ENCODE results near the gene SLC12A9. TPM values are rescaled to one million over a fixed set of nuclear protein-coding genes. Genes with fewer than 3 reads are reported as not detected.

Gene SLC12A9
- total and polyA plus RNA-seq, 2 donors (not counting 1 experiment from before 2014, with no cell fraction given), result 80.0 to 80.1 TPM

- no peak overlapping the region for H3K27ac Mint-ChIP-seq
- H3K9me3 ChIP-seq (ENCODE audit: control extremely low read depth in 1 of 3, control insufficient read depth in 2 of 3, insufficient read depth in 1 of 3, low read length in 2 of 3), result no peaks in the 10 kb centered on the region
- peaks cover 8% of the 10 kb centered on the region for H3K4me1 Mint-ChIP-seq
- H3K27me3 Mint-ChIP-seq, result no peaks in the 10 kb centered on the region
- H3K27me3 ChIP-seq (replicated peaks in 1 of 4; ENCODE audit: control extremely low read depth in 1 of 4, control insufficient read depth in 3 of 4, insufficient read depth in 4 of 4, low read length in 3 of 4), result no peaks in the 10 kb centered on the region
- H3K4me3 ChIP-seq (ENCODE audit: control extremely low read depth in 1 of 5, extremely low read depth in 1 of 5, insufficient read depth in 1 of 5, low read depth in 2 of 5, low read length in 4 of 5), result no peak overlapping the region
- intact Hi-C loops (cut with micrococcal nuclease), result no loop called here
- ChIA-PET CTCF (interaction anchor here (0.6 kb wide), 1 partner anchor 156 kb away, joined by 3 read pairs; no protein-coding TSS in a partner anchor), POLR2A (no interaction called here)
- H3K79me2 ChIP-seq (ENCODE audit: control insufficient read depth, insufficient read depth, low read length), result peaks cover 15% of the 10 kb centered on the region
- H4K20me1 ChIP-seq (ENCODE audit: control insufficient read depth, insufficient read depth, low read length, poor library complexity, severe bottlenecking), result no peaks in the 10 kb centered on the region
- DNase-seq, result no peak
- WGBS (ENCODE audit: insufficient coverage), result 100% methylated on average over 2 of the region's 4 CpGs
- no peak overlapping the region for H2AFZ ChIP-seq (ENCODE audit: insufficient read depth, low read depth, low read length, poor library complexity, severe bottlenecking)
- no peaks in the 10 kb centered on the region for H3K9me3 Mint-ChIP-seq (ENCODE audit: insufficient read depth)
- H3K4me1 ChIP-seq (ENCODE audit: control insufficient read depth in 2 of 2, insufficient read depth in 2 of 2, low read length in 2 of 2), result peaks cover 4 to 7% of the 10 kb centered on the region in 2 donors
- H3K4me3 Mint-ChIP-seq, result no peak overlapping the region
- no peak for TF ChIP-seq EZH2 (IDR thresholded peaks at IDR 0.05; ENCODE audit: borderline replicate concordance, insufficient read depth, low read depth, low read length, poor library complexity, severe bottlenecking)
- no peak for TF ChIP-seq CTCF (IDR thresholded peaks at IDR 0.05)
- ATAC-seq (ENCODE audit: low read depth), result no peak
- no peaks in the 10 kb centered on the region for H3K36me3 ChIP-seq (replicated peaks in 1 of 2; ENCODE audit: control extremely low read depth in 1 of 2, control insufficient read depth in 1 of 2, extremely low read depth in 1 of 2, insufficient read depth in 2 of 2, low read length in 1 of 2)
- no peak overlapping the region for H3K4me2 ChIP-seq (replicated peaks; ENCODE audit: low read depth, low read length, poor library complexity, severe bottlenecking)
- H3K9ac ChIP-seq (ENCODE audit: low read length), result no peak overlapping the region
- H3K27ac ChIP-seq (ENCODE audit: low read length in 2 of 2), result no peak overlapping the region
These were observed 5.2 kb upstream of the SLC12A9 start for GRCh38 chr7:100847360-100847759.

GRCh38 chr7:100854146-100854895 is 1.8 kb downstream of the SLC12A9 start:
- H3K4me1 ChIP-seq (ENCODE audit: control insufficient read depth in 2 of 2, insufficient read depth in 2 of 2, low read length in 2 of 2), result peaks cover 11 to 23% of the 10 kb centered on the region in 2 donors
- TF ChIP-seq EZH2 (IDR thresholded peaks at IDR 0.05; ENCODE audit: borderline replicate concordance, insufficient read depth, low read depth, low read length, poor library complexity, severe bottlenecking), result no peak
- no peak for TF ChIP-seq CTCF (IDR thresholded peaks at IDR 0.05)
- no peak overlapping the region for H3K27ac ChIP-seq (ENCODE audit: low read length in 2 of 2)
- H3K4me1 Mint-ChIP-seq, result peaks cover 24% of the 10 kb centered on the region
- H3K36me3 ChIP-seq (replicated peaks in 1 of 2; ENCODE audit: control extremely low read depth in 1 of 2, control insufficient read depth in 1 of 2, extremely low read depth in 1 of 2, insufficient read depth in 2 of 2, low read length in 1 of 2), result peaks cover 0 to 23% of the 10 kb centered on the region in 2 experiments
- POLR2A ChIA-PET, result interaction anchor here (0.5 to 1.0 kb wide), 3 partner anchors 21 to 232 kb away, joined by 4 to 9 read pairs (median 7); partner anchors contain the start of genes POP7 and SRRT
- CTCF ChIA-PET, result interaction anchor here (0.6 to 6.7 kb wide), 9 partner anchors 21 to 775 kb away, joined by 3 to 111 read pairs (median 5); partner anchors contain the start of genes FBXO24, POP7 and SRRT
- H3K79me2 ChIP-seq (ENCODE audit: control insufficient read depth, insufficient read depth, low read length), result peaks cover 57% of the 10 kb centered on the region
- ATAC-seq (ENCODE audit: low read depth), result no peak
- H3K9me3 Mint-ChIP-seq (ENCODE audit: insufficient read depth), result no peaks in the 10 kb centered on the region
- intact Hi-C loops (cut with micrococcal nuclease), result loop anchor here (5.0 kb wide), 3 partner anchors 162 to 377 kb away; partner anchors contain the start of genes GIGYF1 and TSC22D4
- DNase-seq, result no peak
- peak overlapping the region; percentile 86 for H3K4me2 ChIP-seq (replicated peaks; ENCODE audit: low read depth, low read length, poor library complexity, severe bottlenecking)
- peak overlapping the region; percentile 50 for H3K27ac Mint-ChIP-seq
- peaks cover 48% of the 10 kb centered on the region for H4K20me1 ChIP-seq (ENCODE audit: control insufficient read depth, insufficient read depth, low read length, poor library complexity, severe bottlenecking)
- no peaks in the 10 kb centered on the region for H3K27me3 ChIP-seq (replicated peaks in 1 of 4; ENCODE audit: control extremely low read depth in 1 of 4, control insufficient read depth in 3 of 4, insufficient read depth in 4 of 4, low read length in 3 of 4)
- H2AFZ ChIP-seq (ENCODE audit: insufficient read depth, low read depth, low read length, poor library complexity, severe bottlenecking), result no peak overlapping the region
- no peaks in the 10 kb centered on the region for H3K27me3 Mint-ChIP-seq
- H3K9ac ChIP-seq (ENCODE audit: low read length), result no peak overlapping the region
- no peak overlapping the region for H3K4me3 ChIP-seq (ENCODE audit: control extremely low read depth in 1 of 5, extremely low read depth in 1 of 5, insufficient read depth in 1 of 5, low read depth in 2 of 5, low read length in 4 of 5)
- no peaks in the 10 kb centered on the region for H3K9me3 ChIP-seq (ENCODE audit: control extremely low read depth in 1 of 3, control insufficient read depth in 2 of 3, insufficient read depth in 1 of 3, low read length in 2 of 3)
- 94% methylated on average over 7 of the region's 14 CpGs for WGBS (ENCODE audit: insufficient coverage)
- peak overlapping the region; percentile 41 for H3K4me3 Mint-ChIP-seq

Measured in B cell (primary cell).